ENCODE results near the gene GAB1.
"Not testable (repeated sequence)": the region's sequence is repeated elsewhere in the genome, so short reads cannot be mapped to it uniquely, and the experiment has no call there.

GAB1 gene

DNA sequence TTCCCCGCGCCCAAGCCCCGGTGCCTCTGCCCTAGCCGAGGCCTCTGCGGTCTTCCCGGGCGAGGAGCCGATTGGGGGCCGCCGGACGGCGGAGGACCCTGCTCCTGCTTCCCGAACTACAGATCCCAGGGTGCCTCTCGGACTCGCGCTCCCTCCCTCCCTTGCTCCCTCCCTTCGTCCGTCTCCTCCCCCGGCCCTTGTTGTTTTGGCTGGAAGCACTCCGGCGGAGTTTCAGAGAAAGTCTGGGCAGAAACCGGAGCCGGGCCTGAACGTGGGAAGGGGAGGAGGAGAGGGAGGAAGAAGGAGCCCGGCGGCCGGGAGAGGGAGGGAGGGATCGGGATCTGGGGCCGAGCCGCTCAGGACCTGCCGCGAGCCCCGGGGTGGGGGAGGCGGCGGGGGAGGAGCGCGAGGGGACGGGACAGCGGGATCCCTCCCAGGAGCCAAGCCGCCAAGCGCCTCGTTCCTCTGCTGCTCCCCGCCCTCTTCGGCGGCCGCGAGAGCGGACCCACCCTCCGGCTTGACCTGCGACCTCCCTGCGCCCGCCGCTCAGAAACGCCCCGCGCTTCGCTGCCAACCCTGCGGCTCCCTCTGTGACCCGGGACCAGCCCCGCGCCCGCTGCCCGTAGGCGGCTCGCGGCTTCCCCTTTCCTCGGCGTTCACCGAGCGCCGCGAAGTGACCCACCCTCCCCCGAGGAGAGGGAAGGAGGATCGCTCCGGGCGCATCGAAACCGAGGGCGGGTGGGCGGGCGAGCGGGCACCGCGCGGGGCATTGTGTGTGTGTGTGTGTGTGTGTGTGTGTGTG lies 496 bp upstream of the GAB1 start:
- intact Hi-C loops (cut with DNase I) = loop anchor here (5.0 to 10.0 kb wide), 6 partner anchors 41 to 179 kb away; partner anchors contain the start of gene SMARCA5
- peak; percentile 68 to 95 (median 86) for DNase-seq

DNA sequence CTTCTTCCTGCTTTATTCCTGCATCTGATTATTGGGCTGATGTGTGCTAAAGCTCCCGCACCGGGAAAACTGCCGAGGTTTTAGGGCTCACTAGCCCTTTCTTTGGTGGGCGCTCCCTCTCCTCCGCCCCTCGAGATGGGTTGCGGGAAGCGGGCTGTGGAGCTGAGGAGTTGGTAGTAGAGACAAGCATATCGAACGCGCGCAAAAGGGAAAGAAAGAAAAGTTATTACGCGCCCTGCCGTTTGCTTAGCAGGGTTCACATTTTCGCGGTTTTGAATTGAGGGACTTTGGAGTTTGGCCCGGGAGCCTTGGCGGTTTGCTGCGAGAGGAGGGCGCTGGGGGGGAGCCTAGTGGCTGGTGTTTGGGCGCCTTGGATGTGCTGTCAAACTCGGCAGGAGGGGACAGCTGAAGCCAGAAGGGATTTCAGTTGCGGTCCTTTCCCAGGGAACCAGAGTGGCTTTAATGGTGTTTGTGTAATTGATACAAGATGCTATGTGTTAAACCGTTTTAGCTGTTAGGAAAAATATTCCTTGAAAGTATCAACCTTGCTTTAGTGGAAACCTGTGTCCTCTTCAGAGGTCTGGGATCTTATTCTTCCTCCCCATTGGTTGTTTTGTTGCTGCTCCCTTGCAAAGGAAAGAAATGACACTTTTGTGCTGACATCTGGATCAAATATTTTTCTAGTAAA lies 1.1 kb downstream of the GAB1 start:
- intact Hi-C loops (cut with DNase I) = loop anchor here (5.0 to 10.0 kb wide), 6 partner anchors 40 to 177 kb away; partner anchors contain the start of gene SMARCA5

DNA sequence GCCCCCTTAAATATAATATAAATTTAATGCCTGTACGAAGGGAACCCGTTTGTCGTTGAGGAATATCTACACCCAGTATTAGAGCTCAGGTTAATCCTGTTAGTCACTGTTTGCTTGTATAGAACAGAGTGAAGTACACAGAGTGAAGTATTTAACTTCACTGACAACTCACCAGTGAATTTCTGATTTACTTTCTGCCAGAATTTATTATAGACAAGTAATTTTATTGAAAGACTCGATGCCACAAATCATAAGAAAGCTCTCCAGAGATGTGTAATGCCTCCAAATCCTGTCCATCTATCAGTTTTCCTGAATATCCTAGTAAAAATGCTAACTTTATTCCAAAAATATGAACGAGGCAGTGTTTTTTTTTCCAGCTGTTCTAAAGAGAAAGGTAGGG lies 1.6 kb downstream of the GAB1 start:
- DNase-seq = no peak
- intact Hi-C loops (cut with DNase I) = loop anchor here (5.0 to 10.0 kb wide), 6 partner anchors 39 to 176 kb away; partner anchors contain the start of gene SMARCA5

More for the DNA sequence above, 1.1 kb downstream of the GAB1 start:
- DNase-seq = peak; percentile 40 to 90 (median 76)

DNA sequence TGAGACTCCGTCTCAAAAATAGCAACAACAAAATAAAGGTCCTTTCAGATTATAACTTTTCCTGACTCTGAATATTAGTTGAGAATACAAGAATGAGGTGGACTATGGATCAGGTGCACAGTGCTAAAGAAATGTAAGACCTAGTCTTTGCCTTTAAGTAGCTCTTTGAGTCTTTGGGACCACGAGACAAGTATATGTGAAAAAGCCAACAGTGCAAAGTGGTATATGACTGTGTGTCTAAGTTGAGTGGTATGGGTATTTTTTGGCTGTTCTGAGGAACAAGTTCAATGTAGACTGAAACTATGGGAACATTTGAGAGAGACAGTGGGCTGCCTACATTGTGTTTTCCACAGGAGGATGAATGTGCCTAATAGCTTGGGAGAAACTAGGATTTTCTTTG lies 2.8 kb downstream of the GAB1 start:
- no peak for DNase-seq
- intact Hi-C loops (cut with DNase I) = loop anchor here (5.0 to 10.0 kb wide), 6 partner anchors 38 to 175 kb away; partner anchors contain the start of gene SMARCA5

DNA sequence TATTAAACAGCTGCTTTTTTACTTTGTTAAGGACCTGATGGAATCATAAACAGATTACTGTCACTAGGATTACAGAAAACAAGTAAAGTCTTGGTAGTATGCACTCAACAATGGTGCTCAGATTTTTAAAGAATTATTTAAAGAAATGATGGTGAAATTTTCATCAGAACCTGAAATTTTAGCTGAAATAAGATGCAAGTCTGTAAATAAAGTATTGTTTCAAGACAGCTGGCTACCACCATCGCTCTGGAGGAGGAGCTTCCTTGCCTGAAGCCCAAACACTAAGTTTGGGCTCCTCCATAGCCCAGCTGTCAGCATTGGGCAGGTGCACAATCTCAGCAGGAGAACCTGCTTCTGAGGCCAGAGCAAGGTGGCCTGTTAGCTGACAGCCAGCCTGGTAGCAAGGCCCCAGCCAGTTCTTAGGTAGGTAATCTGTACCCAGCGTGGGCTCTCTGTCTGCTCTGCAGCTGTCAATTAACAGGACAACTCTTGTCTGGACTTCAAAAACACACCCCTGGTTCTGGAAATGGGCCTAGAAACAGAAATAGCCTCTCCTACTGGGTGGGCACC lies 4.6 kb downstream of the GAB1 start:
- intact Hi-C loops (cut with DNase I) = no loop called here
- peak in 1 of 42 donors; percentile 21 for DNase-seq

DNA sequence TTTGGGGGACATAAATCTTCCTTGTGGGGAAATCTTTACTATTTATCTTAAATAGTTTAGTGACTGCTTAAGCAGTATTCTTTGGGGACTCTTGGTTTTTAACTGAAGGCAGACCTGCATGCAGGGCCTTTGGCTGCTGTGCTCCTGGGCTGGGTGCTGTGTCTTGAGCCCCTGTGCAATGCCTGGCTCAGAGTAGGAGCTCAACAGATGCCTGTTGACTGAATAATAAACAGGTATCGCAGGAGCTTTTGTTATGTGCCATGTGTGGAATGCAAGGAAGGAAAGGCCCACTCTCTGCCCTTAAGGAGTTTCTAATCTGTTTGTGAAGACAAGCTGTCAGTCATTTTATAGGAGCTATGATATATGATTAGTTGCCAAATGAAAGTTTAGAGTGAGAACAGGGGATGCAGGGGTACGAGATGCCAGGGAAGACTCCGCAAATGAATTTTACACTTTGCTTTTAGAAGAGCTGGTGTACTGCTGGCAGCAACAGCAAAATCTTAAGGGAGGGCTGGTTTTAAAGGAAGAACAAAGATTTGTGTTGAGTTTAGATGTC lies 6.7 kb downstream of the GAB1 start:
- intact Hi-C loops (cut with DNase I) = no loop called here
- no peak for DNase-seq

DNA sequence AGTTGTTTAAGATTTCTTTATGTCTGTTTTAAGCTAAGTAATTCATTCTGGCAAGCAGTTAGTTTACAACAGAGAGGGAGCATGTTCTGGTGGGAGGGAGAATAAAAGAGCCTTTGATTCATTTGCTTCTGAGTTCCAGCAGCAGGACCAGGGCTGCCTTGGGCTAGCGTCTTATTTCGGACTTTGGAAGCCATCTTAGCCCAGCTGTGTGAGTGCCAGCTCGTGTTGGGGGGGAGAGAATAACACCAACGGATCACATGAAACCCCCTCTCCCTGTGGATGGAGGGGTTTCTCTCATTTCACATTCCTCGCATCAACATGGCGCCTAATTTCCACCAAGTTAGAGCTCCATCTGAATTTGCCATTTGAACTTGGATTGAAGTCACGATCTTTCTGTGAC lies 7.4 kb downstream of the GAB1 start:
- intact Hi-C loops (cut with DNase I) = no loop called here
- DNase-seq = peak in 37 of 42 donors; percentile 28 to 78 (median 49)

DNA sequence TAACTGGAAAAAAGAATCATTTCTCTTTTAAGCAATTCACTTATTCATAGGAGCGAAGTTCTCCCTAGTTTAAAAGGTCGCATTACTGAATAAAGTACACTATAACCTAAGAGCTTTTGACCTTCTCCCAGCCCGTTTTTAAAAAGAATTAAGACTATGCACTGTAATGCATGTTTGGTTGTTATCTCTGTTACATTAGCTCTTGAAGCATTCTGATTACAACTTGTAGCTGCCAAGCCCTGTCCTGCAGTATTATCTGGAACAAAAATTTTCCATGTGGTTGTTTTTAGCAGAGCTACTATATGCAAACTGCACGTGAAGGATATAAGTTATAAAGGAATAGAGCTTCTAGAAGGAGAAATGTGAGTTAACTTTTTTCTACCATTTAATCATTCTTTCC lies 8.1 kb downstream of the GAB1 start:
- no peak for DNase-seq
- intact Hi-C loops (cut with DNase I) = no loop called here

DNA sequence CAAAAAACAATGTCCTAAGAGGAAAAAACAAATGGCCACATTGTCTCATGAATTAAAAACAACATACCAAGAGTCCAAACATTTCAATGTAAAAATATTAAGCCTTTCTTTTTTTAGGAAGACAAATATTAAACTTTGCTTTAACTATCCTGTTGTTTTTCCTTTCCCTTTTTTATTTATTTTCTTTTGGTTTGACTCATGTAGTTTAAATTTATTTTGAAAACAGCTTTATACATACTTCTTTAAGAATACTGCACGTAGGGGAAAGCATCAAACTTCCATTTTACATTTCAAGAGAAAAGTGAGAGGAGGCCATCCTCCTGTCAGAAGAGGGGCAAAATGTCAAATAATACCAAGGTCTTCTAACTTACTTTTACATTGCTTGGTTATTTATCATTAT lies 8.7 kb downstream of the GAB1 start:
- DNase-seq = no peak
- intact Hi-C loops (cut with DNase I) = no loop called here

DNA sequence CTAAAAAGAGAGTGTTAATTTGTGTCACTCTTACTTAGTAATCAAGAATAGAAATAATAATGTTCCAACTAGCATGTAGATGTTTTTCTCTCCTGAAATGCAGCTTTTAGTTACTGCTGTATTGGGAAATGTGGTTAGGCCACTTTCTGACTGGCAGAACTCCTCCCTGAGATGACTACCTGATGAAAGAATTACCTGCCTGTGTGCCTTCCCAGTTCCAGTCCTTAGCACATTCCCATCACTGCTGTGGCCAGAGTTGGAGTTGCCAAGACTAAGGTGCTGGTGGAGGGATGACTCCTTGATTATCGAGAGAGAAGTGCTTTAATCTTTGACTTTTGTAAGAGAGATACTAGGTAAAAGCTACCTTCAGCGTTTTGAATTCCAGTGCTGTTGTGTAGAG lies 9.5 kb downstream of the GAB1 start:
- DNase-seq = no peak
- intact Hi-C loops (cut with DNase I) = no loop called here

DNA sequence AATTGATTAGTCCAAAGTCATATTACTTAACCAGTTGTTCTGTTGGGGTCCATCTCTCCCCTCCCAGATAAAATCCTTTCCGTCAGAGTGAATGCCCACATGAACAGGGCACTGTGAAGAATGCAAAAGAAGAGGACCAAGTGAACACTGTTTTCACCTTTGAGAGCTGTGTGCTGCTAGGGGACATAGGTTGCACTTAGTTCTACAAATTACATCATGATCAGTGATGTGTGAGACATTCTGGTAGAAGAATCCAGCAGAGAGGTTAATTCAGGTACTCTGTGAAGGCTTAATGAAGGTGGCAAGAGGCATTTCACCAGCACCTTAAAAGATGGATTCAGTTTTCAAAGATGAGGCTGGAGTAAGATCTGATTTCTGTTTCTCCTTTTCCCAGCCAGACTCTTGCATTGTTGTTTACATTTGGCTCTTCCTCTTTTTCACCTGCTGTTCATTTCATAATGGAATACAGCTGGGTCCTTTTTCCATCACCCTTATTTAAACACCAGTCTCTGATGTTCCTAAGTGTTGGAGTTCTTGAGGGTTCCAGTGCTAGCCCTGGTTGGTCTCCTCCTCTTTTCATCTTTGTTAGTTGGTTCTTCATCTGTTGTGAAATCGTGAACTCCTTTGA lies 10.9 kb downstream of the GAB1 start:
- no peak for DNase-seq
- intact Hi-C loops (cut with DNase I) = no loop called here

DNA sequence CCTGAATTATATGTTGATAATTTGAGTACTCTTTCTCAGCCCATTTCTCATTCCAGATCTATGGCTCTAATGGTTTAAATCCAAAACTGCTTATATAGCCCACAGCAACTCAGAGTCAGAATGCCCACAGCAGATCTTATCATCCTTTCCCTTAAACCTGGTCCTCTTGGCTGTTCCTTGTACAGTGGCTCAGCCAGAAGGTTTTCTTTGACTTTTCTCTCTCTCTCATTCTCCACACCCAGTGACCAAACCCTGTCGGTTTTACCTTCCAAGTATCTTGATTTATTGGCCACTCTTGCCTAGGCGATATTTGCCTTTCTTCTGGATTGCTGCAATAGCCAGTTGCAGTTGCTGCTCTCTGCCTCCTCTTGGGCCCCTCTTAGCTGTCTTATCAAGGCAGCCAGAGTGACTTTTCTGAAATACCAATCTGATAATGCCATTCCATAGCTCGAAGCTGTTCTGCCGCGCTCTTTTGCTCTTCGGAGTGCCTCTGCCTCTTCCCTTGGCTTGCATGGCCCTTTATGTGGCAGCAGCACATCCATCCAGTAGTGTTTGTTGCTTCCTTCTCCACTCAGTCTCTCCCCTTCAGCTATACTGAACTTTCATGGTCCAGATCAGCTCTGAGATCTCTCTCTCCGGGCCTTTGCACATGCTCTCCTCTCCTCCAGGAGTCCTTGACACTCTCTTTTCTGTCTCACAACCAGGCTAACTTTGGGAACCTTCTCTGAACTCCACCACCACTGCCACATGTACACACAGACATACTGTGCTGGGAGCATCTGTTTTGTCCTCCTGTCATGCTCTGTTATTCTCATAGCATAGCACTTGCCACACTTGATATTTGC lies 11.8 kb downstream of the GAB1 start:
- intact Hi-C loops (cut with DNase I) = no loop called here

DNA sequence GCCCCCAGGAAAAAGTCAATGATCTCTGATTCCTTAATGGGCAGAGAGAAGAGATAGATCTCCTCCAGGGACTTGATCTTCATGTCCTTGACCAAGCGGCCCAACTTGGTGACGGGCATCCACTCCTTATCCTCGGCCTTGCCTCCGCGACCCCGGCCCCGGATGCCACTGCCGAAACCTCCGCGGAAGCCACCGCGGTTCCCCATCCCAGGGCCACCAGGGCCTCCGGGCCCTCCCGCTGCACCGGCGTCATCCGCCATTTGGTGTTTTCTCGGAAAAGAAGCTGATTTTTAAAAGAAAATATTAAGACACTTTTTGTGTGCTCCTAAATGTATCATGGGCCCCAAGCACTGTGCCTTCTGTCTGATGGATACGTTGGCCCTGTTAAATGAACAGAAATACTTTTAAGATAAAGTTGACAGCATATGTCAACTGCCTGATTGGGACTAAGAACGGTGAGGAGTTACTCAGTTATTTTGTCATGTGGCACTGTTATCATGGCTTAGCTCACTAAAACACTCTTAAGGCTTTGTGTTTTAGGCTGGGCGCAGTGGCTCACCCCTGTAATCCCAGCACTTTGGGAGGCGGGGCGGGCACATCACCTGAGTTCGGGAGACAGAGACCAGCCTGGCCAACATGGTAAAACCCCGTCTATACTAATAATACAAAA lies 13.3 kb downstream of the GAB1 start:
- DNase-seq; intact Hi-C loops (cut with DNase I): not testable (repeated sequence)

More for the DNA sequence above, 11.8 kb downstream of the GAB1 start:
- DNase-seq = no peak

DNA sequence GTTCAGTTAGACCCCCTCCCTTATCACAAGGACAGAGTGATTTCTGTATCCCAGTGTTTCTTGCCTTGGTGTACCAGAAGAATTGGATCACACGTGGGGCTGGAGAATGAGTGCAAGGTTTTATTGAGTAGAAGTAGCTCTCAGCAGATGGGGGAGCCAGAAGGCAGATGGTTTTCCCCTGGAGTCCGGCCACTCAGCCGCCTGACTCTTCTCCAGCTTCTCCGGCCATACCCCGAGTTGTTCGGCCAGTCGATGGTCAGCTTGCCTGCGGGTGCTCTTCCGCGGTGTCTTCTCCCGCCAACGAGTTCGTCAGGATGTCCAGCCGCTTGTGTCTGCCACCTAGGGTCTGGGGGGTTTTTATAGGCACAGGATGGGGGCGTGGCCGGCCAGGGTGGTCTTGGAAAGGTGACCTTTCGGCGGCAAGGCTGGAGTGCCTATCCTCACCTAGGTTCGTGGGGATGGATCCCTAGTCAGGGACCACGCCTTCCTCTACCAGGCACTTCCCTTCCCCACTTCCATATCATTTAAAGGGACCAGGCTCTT lies 14.5 kb downstream of the GAB1 start:
- peak in 3 of 42 donors; percentile 26 to 75 (median 32) for DNase-seq
- intact Hi-C loops (cut with DNase I) = no loop called here

DNA sequence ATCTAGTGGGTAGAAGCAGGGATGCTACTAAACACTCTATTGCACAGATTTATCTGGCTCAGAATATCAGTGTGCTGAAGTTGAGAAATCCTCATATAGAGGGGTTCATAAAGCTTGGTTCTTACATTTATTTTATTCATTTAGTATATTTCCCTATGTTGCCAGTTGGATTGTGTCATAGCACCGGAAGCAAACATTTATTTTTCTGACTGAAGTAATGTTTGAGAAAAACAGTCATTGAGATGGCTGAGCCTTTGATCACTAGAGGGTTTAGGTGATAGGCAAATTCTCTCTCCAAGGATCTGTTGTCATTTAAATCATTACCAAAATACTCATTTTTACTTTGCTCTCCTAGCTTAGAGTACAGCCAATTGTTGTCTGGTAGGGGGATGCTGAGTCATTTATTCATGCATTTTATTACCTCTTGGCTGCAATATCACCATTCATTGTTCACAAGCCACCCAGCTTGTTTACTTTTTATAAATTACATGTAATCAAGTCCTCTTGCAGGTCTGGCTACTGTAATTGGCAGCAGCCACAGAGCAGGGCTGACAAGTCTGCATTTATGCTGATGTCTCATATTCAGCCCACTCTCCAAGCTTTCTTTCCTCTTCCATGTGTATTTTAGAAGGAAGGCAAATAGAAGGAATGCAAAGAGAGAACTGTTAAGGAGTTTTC lies 15.2 kb downstream of the GAB1 start:
- intact Hi-C loops (cut with DNase I) = no loop called here
- DNase-seq = no peak

DNA sequence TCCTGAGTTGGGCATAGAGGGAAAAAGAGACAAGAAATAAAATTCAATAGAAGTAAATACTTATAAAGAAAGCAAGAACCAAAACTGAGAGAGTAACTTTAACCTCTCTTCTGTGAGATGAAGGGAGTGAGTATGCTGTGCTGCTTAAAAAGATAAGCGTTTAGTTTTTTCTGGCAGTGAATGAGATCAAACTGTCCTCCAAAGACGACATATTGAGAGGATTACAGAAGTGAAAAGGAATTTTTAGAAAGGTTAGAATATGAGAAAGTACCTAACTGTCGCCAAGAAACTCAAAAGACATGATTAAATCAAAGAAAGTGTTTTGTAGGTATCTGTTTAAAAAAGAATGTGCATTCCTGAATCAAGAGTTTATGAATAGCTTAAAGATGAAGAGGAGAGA lies 16.0 kb downstream of the GAB1 start:
- no peak for DNase-seq
- intact Hi-C loops (cut with DNase I) = no loop called here

DNA sequence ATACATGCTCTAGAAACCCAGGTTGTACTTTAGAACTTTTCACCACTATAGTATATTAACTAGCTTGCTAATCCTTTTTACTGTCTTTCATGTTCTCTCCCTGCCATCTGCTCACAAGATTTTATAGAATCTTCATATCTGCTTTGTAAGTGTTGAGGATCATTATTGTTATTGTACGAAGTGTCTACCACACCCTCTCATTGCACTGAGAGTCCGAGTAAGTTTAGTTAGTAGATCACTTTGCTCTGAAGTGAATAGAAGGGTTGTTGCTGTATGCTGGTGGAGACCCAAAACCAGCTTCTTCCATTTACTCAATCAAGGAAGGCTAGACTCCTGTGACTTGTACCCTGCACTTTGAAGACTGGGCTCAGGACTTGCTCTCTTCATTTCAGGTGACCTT lies 17.1 kb downstream of the GAB1 start:
- no peak for DNase-seq
- intact Hi-C loops (cut with DNase I) = no loop called here
